ENCODE data around the gene SLC12A7.

- TF ChIP-seq, protein P1, sequence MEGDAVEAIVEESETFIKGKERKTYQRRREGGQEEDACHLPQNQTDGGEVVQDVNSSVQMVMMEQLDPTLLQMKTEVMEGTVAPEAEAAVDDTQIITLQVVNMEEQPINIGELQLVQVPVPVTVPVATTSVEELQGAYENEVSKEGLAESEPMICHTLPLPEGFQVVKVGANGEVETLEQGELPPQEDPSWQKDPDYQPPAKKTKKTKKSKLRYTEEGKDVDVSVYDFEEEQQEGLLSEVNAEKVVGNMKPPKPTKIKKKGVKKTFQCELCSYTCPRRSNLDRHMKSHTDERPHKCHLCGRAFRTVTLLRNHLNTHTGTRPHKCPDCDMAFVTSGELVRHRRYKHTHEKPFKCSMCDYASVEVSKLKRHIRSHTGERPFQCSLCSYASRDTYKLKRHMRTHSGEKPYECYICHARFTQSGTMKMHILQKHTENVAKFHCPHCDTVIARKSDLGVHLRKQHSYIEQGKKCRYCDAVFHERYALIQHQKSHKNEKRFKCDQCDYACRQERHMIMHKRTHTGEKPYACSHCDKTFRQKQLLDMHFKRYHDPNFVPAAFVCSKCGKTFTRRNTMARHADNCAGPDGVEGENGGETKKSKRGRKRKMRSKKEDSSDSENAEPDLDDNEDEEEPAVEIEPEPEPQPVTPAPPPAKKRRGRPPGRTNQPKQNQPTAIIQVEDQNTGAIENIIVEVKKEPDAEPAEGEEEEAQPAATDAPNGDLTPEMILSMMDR (IDR thresholded peaks at IDR 0.05) = no peak
- no peak for TF ChIP-seq POLR2A (IDR thresholded peaks at IDR 0.05)
These were observed 25.7 kb downstream of the SLC12A7 start for GRCh38 chr5:1086137-1086536.

All from testis (tissue), 2 donors.